ENCODE results near the gene MED25.

MED25 gene

DNA sequence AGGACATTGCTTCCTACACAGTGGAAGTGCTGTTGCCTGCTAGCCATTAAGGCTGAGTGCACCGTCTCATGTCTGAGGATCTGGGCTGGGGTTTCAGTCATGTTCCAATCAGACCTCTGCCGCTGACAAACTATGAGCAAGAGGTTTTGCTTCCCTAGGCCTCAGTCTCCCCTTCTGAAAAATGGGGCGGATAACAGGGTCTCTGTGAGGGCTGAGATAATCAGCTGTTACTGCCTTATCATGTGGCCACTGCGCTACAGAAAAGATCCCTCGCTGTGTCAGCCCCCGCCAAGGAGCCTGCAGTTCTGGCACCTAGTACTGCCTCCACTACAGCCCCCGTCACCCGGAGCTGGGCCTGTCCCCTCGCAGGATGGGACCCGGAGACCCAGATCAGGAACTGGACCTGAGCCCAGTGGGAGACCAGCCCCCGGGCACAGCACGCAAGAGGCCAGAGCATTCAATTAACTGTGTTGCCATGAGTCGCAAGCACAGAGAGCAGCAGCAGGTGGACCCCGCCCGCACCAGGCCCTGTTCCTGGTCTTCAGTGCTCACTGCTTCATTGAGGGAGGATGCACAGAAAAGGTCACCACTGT, 52.3 kb downstream of the MED25 start:
- no peak for TF ChIP-seq MYC (IDR thresholded peaks at IDR 0.05; ENCODE audit: low read depth, low read length)
- TF ChIP-seq POLR2A (IDR thresholded peaks at IDR 0.05; ENCODE audit: extremely low read depth, insufficient read length) = no peak
- TF ChIP-seq, protein P1, sequence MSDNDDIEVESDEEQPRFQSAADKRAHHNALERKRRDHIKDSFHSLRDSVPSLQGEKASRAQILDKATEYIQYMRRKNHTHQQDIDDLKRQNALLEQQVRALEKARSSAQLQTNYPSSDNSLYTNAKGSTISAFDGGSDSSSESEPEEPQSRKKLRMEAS (IDR thresholded peaks at IDR 0.05; ENCODE audit: low read depth, low read length) = no peak
- TF ChIP-seq, protein P2, sequence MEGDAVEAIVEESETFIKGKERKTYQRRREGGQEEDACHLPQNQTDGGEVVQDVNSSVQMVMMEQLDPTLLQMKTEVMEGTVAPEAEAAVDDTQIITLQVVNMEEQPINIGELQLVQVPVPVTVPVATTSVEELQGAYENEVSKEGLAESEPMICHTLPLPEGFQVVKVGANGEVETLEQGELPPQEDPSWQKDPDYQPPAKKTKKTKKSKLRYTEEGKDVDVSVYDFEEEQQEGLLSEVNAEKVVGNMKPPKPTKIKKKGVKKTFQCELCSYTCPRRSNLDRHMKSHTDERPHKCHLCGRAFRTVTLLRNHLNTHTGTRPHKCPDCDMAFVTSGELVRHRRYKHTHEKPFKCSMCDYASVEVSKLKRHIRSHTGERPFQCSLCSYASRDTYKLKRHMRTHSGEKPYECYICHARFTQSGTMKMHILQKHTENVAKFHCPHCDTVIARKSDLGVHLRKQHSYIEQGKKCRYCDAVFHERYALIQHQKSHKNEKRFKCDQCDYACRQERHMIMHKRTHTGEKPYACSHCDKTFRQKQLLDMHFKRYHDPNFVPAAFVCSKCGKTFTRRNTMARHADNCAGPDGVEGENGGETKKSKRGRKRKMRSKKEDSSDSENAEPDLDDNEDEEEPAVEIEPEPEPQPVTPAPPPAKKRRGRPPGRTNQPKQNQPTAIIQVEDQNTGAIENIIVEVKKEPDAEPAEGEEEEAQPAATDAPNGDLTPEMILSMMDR (IDR thresholded peaks at IDR 0.05; ENCODE audit: low read depth, low read length) = no peak
- peak overlapping the region; percentile 59 for H3K4me3 ChIP-seq (ENCODE audit: low read depth, low read length)
- DNase-seq (ENCODE audit: low read depth) = no peak

DNA sequence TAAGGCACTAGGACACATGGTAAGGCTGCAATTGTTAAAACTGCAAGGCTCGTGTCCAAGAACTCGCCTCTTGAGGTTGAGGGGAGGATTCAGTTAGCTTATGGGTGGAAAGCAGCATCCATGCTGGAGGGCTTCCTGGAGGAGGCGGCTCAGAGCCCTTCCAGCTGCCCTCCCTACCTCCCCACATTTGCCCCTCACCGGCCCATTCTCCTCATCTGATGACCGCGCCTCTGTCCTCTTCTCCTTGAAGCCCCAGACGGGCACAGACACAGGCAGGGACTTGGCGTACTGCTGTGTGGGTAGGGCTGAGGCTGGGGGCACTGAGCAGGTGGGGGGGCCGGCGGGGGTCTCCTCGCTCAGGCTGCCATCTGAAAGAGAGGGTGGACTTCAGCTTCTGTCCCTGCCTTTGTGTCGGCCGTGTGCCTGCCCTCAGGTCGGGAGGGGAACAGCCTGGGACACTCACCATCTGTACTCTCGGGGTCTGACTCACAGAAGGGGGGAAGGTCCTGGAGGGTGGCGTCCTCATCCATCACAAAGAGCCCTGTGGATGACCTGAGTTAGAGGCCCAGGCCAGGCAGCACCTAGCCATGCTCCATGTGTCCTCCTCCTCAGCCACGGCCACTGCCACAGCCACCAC, 53.4 kb downstream of the MED25 start:
- no peak overlapping the region for H3K4me3 ChIP-seq (ENCODE audit: low read depth, low read length)
- TF ChIP-seq, protein P1 (IDR thresholded peaks at IDR 0.05; ENCODE audit: low read depth, low read length) = no peak
- no peak for TF ChIP-seq POLR2A (IDR thresholded peaks at IDR 0.05; ENCODE audit: extremely low read depth, insufficient read length)
- TF ChIP-seq MYC (IDR thresholded peaks at IDR 0.05; ENCODE audit: low read depth, low read length) = no peak
- TF ChIP-seq, protein P2 (IDR thresholded peaks at IDR 0.05; ENCODE audit: low read depth, low read length) = no peak
- no peak for DNase-seq (ENCODE audit: low read depth)

DNA sequence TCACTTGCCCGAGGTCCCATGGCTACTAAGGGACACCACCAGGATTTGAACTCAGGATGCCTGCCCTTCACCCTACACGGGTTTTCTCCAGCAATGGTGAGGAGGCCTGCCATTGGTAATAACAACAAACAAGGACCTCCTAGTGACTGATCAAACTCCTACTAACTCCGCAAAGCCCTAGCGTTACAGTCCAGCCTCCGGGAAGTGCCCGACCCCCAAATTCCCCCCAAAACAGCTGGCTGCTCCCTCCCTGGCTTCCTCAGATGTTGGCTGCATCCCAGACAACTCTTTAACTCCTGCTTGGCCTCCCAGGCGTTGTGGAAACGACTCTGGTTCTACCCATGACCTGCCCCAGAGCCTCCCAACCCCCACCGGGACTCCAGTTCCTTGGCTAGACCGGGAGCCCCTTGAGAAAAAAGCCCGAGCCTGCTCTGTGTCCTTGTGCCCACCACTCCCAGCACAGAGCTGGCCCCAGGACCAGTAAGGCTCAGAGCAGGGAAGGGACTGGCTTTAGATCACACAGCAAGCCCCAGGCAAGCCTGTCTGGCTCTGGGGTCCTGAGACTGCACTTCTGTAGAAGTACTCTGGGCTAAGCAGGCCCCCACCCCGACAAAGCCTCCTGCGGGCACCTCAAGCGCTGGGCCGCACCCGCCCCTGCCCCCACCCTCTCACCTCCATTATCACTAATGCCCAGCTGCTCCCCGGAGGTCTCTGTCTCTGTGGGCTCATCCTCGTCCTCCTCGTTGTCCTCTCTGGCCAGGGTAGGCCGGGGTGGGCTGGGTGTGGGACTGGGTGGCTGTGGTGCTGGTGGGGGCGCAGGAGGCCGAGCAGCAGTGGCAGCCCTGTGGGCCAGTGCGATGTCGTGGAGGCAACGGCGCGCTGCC, 54.4 kb downstream of the MED25 start:
- TF ChIP-seq POLR2A (IDR thresholded peaks at IDR 0.05; ENCODE audit: extremely low read depth, insufficient read length) = no peak
- no peak for TF ChIP-seq MYC (IDR thresholded peaks at IDR 0.05; ENCODE audit: low read depth, low read length)
- TF ChIP-seq, protein P2 (IDR thresholded peaks at IDR 0.05; ENCODE audit: low read depth, low read length) = no peak
- TF ChIP-seq, protein P1 (IDR thresholded peaks at IDR 0.05; ENCODE audit: low read depth, low read length) = no peak
- no peak for DNase-seq (ENCODE audit: low read depth)
- no peak overlapping the region for H3K4me3 ChIP-seq (ENCODE audit: low read depth, low read length)

DNA sequence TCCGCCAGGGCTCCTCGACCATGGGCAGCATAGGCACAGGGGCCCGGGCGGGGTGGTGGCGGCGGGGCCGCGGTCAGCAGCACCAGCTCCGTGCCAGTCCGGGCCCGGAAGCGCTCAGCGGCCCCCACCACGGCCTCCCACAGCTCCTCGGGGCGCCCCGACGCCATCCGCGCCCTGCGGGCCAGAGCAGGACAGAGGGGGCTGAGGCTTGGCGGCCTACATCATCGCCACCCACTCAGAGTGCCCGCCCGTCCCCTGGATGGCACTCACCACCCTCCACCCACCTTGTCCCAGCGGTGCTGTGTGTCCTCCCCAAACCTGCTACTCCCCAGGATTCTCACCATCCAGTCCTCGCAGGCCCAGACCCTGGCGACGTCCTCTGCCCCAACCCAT, 55.0 kb downstream of the MED25 start:
- TF ChIP-seq MYC (IDR thresholded peaks at IDR 0.05; ENCODE audit: low read depth, low read length) (no peak), POLR2A (IDR thresholded peaks at IDR 0.05; ENCODE audit: extremely low read depth, insufficient read length) (no peak)
- TF ChIP-seq, protein P1 (IDR thresholded peaks at IDR 0.05; ENCODE audit: low read depth, low read length) = no peak
- TF ChIP-seq, protein P2 (IDR thresholded peaks at IDR 0.05; ENCODE audit: low read depth, low read length) = no peak
- DNase-seq (ENCODE audit: low read depth) = no peak
- no peak overlapping the region for H3K4me3 ChIP-seq (ENCODE audit: low read depth, low read length)

DNA sequence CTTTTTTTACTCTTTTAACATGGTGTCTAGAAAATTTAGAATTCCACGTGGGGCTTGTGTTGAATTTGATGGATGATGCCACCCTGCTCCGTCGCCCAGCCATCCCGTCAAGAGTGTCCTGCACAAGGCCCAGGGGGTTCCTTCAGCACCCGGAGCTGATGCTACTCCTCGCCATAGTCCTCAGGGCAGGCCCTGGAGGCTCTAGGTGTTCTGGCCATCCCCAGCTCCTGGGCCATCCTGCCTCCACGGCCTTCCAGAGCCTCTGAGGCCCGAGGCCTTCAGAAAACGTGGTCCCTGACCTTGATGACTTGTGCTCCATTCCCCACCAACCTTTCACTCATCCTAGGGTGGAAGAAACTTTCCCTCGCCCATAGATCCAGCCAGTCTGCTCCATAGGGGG, 55.7 kb downstream of the MED25 start:
- no peak overlapping the region for H3K4me3 ChIP-seq (ENCODE audit: low read depth, low read length)
- DNase-seq (ENCODE audit: low read depth) = no peak
- TF ChIP-seq, protein P2 (IDR thresholded peaks at IDR 0.05; ENCODE audit: low read depth, low read length) = no peak
- TF ChIP-seq, protein P1 (IDR thresholded peaks at IDR 0.05; ENCODE audit: low read depth, low read length) = no peak
- TF ChIP-seq POLR2A (IDR thresholded peaks at IDR 0.05; ENCODE audit: extremely low read depth, insufficient read length) (no peak), MYC (IDR thresholded peaks at IDR 0.05; ENCODE audit: low read depth, low read length) (no peak)
